Measurements from ENCODE around the gene CHMP4A.

- no peak for TF ChIP-seq CTCF (IDR thresholded peaks at IDR 0.05)
- no peak for TF ChIP-seq POLR2A (IDR thresholded peaks at IDR 0.05)
These were observed 36.1 kb upstream of the CHMP4A start for GRCh38 chr14:24249230-24250021.

Measured in testis (tissue), 2 donors.